AML-193 (cell line): ENCODE data around the gene GPR146.
A peak's percentile ranks its signal among the peaks of the same experiment; 100 is the strongest.

Experiments
- DNase-seq, 2 experiments: peaks; one replicate each; lab custom pipeline; 2025; lab: John Stamatoyannopoulos, UW

The GPR146 gene

DNA sequence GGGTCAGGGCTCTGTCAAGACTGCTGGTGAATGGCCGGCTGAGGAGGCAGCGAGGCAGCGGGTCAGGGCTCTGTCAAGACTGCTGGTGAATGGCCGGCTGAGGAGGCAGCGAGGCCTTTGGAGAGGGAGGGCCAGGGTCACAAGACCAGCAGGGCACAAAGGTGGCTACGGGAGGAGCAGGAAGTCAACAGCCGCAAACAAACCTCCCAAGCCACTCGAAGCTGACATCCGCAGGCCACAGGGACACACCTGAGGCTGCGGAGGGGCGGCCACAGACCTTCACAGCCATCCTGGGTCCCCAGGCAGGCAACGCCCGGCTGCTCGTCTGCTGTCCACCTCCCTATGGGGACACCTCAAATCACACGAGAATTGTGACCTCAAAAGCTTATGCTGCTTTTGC, 34.6 kb downstream of the GPR146 start:
- DNase-seq: no peak

DNA sequence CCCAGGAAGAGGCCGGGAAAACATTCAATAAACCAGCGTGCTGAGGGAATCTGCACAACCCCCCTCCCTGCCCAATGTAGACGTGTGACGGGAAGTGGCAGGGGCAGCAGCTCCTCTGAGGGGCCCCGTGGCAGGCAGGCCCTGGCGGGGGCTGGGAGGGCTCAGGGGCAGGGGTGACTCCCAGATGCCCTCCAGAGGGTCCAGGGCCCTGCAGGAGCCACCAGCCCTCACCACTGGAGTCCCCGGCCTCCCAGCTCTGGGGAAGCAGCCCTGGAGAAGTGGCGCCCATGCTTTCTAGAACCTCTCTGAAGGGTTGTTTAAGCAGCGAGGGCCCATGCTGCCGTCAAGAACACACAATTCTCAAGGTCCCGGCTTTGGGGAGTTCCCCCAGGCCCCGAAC, 35.2 kb downstream of the GPR146 start:
- DNase-seq: no peak

DNA sequence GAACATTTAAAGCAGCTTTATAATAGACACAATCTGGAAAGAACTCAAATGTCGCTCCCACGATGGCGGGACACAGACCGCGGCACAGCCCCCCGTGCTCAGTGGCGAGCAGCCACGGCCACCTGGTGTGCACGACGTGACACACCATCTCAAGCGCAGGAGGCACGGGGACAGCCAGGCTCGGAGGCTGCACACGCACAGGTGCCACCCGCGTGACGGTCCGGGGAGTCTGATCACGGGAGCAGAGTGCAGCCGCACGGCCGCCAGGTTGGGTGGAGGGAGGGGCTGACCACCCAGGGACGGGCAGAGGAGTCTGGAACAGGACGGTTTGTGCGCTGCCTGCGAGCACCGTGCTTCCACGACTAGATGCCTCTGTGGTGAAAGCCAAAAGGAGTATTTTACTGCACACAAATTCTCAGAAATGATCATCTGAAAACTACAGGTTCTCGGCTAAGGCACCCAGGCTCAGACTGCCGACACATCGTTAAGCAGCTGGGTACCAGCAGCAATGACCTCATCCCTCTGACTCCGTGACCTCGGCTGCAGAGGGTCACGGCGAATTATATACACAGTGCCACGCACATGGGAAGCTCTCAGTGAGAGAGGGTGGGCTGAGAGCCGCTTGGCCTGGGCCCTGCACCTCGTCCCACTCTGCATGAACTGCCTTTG, 36.0 kb downstream of the GPR146 start:
- no peak for DNase-seq

DNA sequence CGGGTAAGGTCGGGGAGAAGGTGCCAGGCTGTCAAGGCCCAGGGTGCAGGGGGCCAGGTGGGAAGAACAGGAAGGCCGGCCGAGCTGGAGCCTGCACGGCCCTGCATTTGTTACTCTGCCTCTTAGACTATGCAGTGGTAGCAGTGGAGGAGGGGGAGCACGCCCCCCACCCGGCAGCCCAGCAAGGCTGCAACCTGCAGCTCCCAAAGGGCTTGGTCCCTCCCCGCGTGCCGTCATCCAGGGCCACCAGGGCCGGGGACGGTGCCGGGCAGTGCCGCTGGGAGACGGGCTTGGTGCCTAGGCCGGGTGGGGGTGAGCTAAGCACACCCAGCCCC, 36.5 kb downstream of the GPR146 start:
- DNase-seq: no peak

DNA sequence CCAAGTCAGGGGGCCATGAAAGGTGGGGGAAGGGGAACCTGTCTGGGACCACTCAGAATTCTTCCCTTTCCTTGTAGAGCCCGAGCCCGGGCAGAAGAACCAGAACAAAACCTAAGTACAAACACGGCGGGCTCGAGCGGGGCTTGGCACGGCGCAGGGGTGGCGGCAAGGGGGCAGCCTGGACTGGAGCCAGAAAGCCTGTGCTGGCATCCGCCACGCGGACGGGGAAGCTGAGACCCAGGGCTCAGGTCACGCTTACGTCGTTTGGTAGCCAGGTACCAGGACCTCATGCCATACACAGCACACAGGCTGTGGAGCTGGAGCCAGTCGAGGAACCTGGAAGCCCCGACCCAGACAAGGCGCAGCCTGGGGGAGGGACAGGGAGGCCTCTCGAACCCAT, 37.0 kb downstream of the GPR146 start:
- DNase-seq: no peak

DNA sequence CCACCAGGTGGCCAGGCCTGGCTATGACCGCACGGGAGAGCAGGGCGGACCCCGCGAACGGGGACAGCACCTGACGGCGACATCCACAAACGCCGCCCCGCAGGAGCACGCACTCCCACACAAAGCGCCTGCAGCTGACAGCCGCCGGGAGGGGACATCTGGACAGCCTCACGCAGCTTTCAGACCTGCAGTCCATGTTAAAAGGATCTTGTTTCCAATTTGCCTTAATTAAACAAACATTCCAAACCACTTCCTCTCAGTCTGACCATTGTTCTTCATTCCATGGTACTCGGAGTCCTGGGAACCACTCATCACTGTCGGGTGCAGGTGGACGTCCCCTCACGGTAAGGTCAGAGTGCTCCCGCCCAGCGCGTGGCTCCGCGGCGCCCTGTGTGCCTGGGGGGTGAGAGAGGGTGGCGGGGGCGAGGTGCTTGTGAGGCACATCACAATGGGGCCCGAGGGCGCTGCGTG, 37.6 kb downstream of the GPR146 start:
- DNase-seq: no peak

DNA sequence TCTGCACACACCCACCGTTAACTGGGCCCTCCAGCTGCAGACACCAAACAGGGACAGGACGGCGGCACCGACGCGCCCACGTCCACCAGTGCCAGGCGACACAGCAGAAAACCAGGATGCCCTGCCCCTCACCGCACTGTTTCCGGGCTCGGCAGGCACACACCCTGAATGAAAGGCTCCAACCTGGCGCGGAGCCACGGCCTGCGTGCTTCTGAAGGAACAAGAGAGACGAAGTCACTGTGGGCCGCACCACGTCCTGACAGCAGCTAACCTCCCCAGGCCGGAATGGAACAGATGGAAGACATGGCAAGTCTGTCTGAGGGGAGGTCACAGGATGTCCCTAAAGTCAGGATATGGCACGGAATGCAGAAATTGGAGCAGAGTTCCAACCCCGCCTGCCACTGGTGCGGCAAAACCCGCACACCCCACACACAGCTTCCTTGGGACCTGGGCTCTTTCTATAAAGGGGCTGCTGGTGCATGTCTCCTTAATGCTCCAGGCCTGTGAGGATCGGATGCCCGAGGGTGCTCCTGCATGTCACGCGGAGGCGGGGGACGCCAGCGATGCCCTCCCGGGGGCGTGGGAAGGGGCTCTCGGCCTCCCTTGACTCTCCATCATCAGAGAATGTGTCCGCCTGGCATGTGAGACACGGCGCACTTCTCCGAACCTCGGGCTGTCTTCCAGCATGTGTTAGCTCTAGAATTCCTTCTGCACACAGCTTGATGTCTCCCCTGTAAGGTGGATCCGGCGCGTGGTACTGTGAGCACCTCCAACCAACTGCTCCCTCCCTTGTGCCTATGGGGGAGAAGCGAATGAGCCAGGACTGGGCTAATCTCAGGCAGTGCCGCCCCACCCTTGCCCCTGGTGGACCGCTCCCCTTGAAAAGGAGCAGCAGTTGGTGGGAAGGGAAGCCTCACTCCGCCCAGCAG, 39.6 kb downstream of the GPR146 start:
- no peak for DNase-seq

DNA sequence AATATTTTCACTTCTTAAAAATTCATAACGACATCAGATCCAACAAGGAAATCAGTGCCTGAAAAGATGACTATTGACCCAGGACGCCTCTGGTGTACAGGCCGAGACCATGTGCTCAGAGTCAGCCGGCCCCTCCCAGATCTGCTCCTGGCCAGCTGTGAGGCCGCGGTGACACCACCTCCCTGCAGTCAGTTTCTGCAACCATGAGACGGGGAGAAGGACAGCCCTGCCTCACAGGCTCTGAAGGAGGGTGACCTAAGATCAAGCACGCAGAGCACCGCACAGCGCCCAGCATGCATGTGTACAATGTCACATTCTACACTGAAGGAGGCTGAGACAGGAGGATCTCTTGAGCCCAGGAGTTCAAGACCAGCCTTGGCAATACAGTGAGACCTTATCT, 40.9 kb downstream of the GPR146 start:
- DNase-seq: no peak

DNA sequence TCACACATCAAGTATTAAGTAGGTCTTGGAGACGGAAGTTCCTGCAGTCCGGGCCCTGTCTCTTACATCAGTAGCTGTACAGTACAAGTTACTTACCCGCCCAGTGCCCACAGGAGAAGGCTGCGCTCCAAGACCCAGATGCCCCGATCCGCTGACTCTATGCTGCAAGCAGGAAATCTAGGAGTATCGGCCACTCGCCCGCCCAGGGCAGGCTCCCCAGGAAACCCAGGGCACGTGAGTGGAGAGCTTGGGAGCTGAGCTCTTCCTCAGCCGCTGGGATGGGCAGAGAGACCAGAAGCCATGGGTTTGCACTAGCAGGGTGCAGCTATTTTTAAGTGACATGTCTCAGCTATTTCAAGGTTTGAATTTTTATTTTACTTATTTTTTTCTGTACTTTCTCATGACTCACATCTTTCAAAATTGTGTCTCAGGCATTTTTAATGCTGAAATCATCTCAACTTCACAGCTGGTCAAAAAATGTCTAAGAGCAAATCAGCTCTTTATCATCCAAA, 41.6 kb downstream of the GPR146 start:
- no peak for DNase-seq

DNA sequence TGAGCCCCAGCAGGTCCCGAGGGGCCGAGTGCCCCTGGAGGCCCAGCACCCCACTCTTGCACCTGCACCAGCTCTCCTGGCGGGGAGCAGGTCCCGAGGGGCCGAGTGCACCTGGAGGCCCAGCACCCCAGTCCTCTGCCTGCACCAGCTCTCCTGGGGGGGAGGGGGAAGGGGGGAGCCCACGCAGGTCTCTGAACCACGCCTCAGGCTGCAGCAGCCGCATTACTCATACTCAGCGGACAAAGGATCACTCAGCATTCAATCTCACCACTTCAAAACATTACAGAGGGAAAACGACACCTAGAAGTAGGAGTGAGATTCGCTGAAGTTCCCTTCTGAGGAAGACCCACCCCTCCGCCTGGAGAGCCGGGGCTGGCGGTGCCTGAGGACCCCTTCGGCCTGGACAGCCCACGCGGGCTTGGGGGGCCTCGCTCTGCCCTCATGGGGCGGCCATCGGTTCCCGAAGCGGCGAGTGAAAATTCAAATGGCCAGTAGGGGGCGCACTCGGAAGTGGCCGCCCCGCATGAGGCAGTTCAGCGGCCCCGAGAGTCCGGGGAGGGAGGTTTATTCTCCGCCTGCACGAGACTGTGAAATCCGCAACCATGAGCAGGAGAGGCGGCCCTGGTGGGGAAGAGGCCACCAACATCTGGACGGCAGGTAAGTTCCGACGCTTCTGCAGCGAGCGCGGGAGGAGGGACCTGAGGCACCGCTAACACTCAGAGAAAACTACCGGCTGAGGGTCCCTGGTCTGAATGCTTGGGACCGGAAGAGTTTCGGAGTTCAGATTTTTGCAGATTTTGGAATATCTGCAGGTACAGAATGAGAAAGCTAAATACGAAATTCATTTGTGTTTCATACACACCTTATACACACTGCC, 42.5 kb downstream of the GPR146 start:
- peak in 1 of 2 experiments; percentile 34 for DNase-seq

DNA sequence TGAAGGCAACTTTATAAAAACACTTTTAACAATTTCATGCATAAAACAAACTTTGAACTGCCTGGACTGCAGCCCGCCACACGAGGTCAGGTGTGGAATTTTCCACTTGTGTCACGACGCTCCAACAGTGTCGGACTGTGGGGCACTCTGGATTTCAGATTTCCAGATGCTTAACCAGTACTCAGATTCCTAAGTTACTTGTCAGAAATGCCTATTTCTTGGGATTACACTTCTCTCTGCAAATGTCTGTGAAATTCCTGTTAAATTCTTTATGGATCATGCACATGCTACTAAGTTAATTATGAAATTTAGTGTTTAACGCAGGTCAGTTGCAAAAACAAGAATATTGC, 43.1 kb downstream of the GPR146 start:
- no peak for DNase-seq

DNA sequence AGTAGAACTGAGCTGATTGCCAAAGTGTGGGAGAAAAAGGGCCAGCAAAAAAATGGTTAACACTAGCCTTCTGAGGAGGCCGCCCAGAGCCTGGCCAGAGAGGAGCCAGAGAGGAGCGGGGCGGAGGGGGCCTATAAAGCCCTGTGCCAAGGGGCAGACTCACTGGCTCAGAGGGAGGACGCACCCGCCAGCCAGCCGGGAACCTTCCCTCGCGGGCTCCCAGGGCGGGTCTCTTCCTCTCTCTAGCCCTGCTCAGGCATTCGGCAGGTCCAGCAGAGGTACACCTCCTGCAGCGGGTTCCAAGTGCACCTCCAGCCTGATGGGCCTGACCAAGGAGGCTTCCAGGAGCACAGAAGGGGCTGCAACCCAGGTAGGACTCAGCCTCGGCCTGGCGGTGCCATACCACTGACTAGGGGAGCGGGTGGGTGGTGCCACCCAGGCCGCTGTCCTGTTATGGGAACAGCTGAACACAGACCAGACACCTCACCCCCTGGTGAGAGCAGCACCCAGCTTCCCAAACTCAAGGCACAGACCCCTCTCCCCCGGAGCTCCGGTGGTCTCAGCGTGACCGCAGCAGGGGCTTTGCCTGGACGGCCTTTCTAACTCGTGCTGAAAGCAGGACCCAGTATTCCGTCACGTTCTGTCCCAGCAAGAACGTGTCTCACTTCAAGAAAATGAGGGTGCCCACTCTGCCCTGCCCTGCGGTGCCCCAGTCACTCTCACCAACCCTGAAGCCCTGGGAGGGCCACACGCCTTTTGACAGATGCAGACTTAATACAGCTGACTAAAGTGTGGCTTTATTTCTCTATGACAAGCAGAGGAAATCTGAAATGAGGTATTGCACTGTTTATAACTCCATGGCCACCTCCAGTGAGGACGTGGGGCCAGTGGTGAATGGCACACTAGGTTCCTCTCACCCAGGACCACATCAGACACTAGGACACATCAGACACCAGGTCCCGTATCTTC, 43.9 kb downstream of the GPR146 start, which contains the start of gene GPER1:
GPER1 (plus strand) TSS at position 162 of the 969 bp plus-strand sequence. CDS start 3,616 bp downstream, outside the sequence.
- no peak for DNase-seq

DNA sequence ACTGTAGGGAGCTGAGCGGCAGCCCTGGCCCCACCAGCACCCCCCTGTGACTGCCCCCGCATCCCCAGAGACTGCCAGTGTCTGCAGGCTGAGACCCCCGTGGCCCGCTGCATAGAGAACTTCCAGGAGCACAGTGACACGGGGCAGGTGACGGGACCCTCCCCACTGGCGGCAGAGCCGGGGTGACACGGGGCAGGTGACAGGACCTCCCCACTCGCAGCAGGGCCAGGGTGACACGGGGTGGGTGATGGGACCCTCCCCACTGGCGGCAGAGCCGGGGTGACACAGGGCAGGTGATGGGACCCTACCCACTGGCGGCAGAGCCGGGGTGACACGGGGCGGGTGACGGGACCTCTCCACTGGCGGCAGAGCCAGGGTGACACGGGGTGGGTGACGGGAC, 45.9 kb downstream of the GPR146 start:
- DNase-seq: no peak

DNA sequence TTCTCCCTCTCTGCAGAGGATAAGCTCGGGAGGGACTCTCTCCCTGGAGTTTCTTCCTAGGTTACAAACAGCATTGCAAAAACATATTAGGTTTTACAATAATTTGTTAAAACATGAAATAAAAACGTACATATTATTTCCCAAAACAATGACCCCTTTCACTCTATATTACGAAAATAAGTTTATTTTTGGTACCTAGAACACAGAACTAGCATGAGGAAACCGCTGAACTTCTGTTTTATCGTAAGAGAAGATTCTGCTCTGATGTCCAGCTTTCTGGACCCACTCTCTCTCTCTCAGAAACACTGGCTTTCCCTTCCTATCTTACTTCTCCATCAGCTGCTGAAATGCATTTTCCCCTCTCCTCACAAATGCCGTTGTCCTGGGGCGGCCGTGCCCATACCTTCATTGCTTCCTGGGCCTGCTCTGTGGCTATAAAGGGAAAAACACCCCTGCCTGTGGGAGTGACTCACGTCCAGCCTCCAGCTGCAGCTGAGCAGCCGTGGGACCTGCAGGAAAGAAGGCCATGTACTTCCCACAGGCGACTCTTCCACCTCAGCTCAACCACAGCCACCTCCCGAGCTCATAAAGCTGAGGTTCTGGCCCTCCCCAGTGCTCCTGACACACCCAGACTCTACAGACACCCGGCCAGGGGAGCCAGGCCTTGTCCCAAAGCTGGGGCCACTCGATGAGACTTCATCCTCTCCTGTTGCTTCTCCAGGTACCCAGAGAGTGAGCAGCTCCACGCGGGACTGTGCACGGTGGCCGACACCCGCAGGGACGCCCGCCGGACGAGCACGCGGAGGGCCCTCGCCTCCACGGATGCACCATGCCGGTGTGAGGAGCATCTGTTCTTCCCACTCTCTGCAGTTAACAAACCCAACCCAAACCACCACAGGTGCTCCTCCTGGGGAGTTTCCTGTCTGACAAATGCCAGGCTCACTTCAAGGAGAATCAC, 46.6 kb downstream of the GPR146 start:
- DNase-seq: no peak

DNA sequence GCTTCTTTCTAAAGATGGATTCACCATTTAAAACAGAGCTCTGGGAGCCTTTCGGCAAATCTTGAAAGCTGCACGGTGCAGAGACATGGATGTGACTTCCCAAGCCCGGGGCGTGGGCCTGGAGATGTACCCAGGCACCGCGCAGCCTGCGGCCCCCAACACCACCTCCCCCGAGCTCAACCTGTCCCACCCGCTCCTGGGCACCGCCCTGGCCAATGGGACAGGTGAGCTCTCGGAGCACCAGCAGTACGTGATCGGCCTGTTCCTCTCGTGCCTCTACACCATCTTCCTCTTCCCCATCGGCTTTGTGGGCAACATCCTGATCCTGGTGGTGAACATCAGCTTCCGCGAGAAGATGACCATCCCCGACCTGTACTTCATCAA, 47.3 kb downstream of the GPR146 start:
- DNase-seq: no peak

DNA sequence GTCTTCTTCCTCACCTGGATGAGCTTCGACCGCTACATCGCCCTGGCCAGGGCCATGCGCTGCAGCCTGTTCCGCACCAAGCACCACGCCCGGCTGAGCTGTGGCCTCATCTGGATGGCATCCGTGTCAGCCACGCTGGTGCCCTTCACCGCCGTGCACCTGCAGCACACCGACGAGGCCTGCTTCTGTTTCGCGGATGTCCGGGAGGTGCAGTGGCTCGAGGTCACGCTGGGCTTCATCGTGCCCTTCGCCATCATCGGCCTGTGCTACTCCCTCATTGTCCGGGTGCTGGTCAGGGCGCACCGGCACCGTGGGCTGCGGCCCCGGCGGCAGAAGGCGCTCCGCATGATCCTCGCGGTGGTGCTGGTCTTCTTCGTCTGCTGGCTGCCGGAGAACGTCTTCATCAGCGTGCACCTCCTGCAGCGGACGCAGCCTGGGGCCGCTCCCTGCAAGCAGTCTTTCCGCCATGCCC, 47.9 kb downstream of the GPR146 start:
- DNase-seq: no peak

DNA sequence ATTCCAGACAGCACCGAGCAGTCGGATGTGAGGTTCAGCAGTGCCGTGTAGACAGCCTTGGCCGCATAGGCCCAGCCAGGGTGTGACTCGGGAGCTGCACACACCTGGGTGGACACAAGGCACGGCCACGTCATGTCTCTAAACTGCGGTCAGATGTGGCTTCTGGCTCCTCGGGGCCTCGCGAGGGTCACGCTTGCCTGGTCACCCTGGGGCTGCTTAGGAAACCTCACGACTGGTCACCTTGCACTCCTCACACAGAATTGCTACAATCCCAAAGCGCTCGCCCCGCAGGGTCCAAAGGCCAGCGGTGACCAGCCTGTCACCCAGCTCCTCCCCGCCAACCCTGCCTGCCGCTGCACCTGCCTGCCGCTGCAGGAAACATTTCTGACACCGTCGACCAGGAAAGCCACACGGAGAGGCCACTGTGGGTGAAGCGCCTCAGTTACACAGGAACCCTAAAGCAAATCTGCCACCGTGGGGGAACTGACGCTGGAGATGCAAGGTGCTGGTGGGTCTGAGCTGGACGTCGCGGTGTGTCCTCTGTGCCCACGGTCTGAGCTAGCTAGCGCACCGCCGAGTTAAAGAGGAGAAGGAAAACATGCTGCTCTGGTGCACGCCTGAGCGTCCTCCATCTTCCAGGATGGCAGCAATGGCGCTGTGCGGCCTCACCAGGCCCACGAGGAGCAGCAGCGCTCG, 48.6 kb downstream of the GPR146 start:
- no peak for DNase-seq

DNA sequence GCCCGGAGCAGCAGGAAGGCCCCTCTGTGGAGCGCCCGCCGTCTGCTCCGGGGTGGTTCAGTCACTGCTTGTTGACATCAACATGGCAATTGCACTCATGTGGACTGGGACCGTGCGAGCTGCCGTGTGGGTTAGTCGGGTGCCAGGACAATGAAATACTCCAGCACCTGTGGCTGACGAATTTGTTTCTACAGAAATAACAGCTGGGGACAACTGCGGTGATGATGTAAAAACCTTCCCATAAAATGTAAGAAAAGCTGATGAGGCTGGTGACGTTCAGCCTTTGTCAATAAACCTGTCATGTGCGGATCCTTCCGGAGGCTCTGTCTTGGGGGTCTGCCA, 49.1 kb downstream of the GPR146 start:
- DNase-seq: no peak

DNA sequence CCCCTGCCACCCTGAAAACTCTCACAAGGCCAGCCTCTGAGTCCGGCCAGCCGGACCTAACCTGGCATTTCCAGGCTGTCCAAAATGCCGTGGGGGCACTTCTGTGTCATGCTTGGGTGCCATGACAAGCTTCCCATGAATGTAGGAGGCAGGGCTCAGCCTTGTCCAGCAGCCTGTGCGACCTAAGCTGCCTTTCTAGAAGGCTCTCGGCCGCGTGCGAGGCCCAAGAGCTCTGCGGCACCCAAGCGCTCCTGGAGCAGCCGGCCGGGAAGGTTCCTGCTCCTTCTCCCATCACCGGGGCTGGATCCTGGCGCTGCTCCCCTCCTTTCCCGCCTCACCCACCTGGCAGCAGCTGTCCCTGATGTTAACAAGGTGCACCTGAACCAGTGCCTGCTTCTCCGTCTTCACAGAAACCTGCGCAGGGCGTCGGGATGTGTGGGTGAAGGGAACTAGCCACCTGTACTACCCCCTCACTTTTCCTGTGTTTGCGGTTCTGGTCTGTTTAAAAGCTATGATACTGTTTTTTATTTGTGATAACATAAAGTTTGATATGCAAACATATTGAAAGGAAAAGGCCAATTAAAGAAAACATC, 49.7 kb downstream of the GPR146 start:
- DNase-seq: no peak
